HEK293 (cell line): ENCODE data around the gene TECR.

Source experiments
- BCL11A ChIP-seq: fragments of 450-650 bp; formaldehyde crosslinking; IDR thresholded peaks from 2 replicates; pipeline ENCODE4 v1.5.1; 2016; ENCODE audit warnings: low read depth, missing biosample characterization, missing genetic modification characterization
- FEZF1 ChIP-seq: fragments of 450-650 bp; formaldehyde crosslinking; IDR thresholded peaks from 2 replicates; pipeline ENCODE4 v1.5.1; 2016; ENCODE audit warnings: missing biosample characterization, missing genetic modification characterization
- GLI4 ChIP-seq: fragments of 450-650 bp; formaldehyde crosslinking; IDR thresholded peaks from 2 replicates; pipeline ENCODE4 v1.5.1; 2016; ENCODE audit warnings: missing biosample characterization, missing genetic modification characterization
- MYNN ChIP-seq: fragments of 450-650 bp; formaldehyde crosslinking; IDR thresholded peaks from 2 replicates; pipeline ENCODE4 v1.5.1; 2016; ENCODE audit warnings: missing biosample characterization, missing genetic modification characterization, borderline replicate concordance
- OSR2 ChIP-seq: fragments of 450-650 bp; formaldehyde crosslinking; IDR thresholded peaks from 2 replicates; pipeline ENCODE4 v1.5.1; 2016; ENCODE audit warnings: missing biosample characterization, missing genetic modification characterization
- OVOL3 ChIP-seq: fragments of 450-650 bp; formaldehyde crosslinking; IDR thresholded peaks from 2 replicates; pipeline ENCODE4 v1.5.1; 2016; ENCODE audit warnings: missing biosample characterization, missing genetic modification characterization
- REST ChIP-seq: fragments of 450-650 bp; formaldehyde crosslinking; IDR thresholded peaks from 2 replicates; pipeline ENCODE4 v1.5.1; 2016; ENCODE audit warnings: missing biosample characterization, missing genetic modification characterization
- SCRT2 ChIP-seq: fragments of 450-650 bp; formaldehyde crosslinking; IDR thresholded peaks from 2 replicates; pipeline ENCODE4 v1.5.1; 2016; ENCODE audit warnings: missing biosample characterization, missing genetic modification characterization
- YY2 ChIP-seq: fragments of 450-650 bp; formaldehyde crosslinking; IDR thresholded peaks from 2 replicates; pipeline ENCODE4 v1.5.1; 2016; ENCODE audit warnings: missing biosample characterization, missing genetic modification characterization
- ZBTB20 ChIP-seq: fragments of 450-650 bp; formaldehyde crosslinking; IDR thresholded peaks from 2 replicates; pipeline ENCODE4 v1.5.1; 2016; ENCODE audit warnings: missing biosample characterization, missing genetic modification characterization
- ZFP41 ChIP-seq: fragments of 450-650 bp; formaldehyde crosslinking; IDR thresholded peaks from 2 replicates; pipeline ENCODE4 v1.5.1; 2016; ENCODE audit warnings: missing biosample characterization, missing genetic modification characterization, borderline replicate concordance
- ZIC2 ChIP-seq: fragments of 450-650 bp; formaldehyde crosslinking; IDR thresholded peaks from 2 replicates; pipeline ENCODE4 v1.5.1; 2016; ENCODE audit warnings: missing biosample characterization, missing genetic modification characterization
- ZNF133 ChIP-seq: fragments of 450-650 bp; formaldehyde crosslinking; IDR thresholded peaks from 2 replicates; pipeline ENCODE4 v1.5.1; 2016; ENCODE audit warnings: missing biosample characterization, missing genetic modification characterization
- ZNF155 ChIP-seq: fragments of 450-650 bp; formaldehyde crosslinking; IDR thresholded peaks from 2 replicates; pipeline ENCODE4 v1.5.1; 2016; ENCODE audit warnings: missing biosample characterization, missing genetic modification characterization
- ZNF19 ChIP-seq: fragments of 450-650 bp; formaldehyde crosslinking; IDR thresholded peaks from 2 replicates; pipeline ENCODE4; 2016; ENCODE audit warnings: missing biosample characterization, missing genetic modification characterization, low read depth
- ZNF214 ChIP-seq: fragments of 450-650 bp; formaldehyde crosslinking; IDR thresholded peaks from 2 replicates; pipeline ENCODE4 v1.5.1; 2017; ENCODE audit warnings: missing biosample characterization, mild to moderate bottlenecking, missing genetic modification characterization, borderline replicate concordance
- ZNF223 ChIP-seq: fragments of 450-650 bp; formaldehyde crosslinking; IDR thresholded peaks from 2 replicates; pipeline ENCODE4 v1.5.1; 2016; ENCODE audit warnings: missing biosample characterization, missing genetic modification characterization
- ZNF23 ChIP-seq: fragments of 450-650 bp; formaldehyde crosslinking; IDR thresholded peaks from 2 replicates; pipeline ENCODE4 v1.5.1; 2016; ENCODE audit warnings: missing biosample characterization, missing genetic modification characterization, borderline replicate concordance
- ZNF24 ChIP-seq: fragments of 450-650 bp; formaldehyde crosslinking; IDR thresholded peaks from 2 replicates; pipeline ENCODE4 v1.5.1; 2016; ENCODE audit warnings: missing biosample characterization, missing genetic modification characterization
- ZNF311 ChIP-seq: fragments of 450-650 bp; formaldehyde crosslinking; IDR thresholded peaks from 2 replicates; pipeline ENCODE4 v1.5.1; 2017; ENCODE audit warnings: missing biosample characterization, missing genetic modification characterization, borderline replicate concordance
- ZNF394 ChIP-seq: fragments of 450-650 bp; formaldehyde crosslinking; IDR thresholded peaks from 2 replicates; pipeline ENCODE4 v1.5.1; 2016; ENCODE audit warnings: missing biosample characterization, missing genetic modification characterization, mild to moderate bottlenecking, moderate library complexity, borderline replicate concordance
- ZNF473 ChIP-seq: fragments of 450-650 bp; formaldehyde crosslinking; IDR thresholded peaks from 2 replicates; pipeline ENCODE4 v1.5.1; 2017; ENCODE audit warnings: missing biosample characterization, missing genetic modification characterization
- ZNF561 ChIP-seq: fragments of 450-650 bp; IDR thresholded peaks from 2 replicates; pipeline ENCODE4 v1.5.1; 2018; ENCODE audit warnings: missing biosample characterization, missing genetic modification characterization, borderline replicate concordance
- ZNF626 ChIP-seq: fragments of 450-650 bp; sonication (Bioruptor Pico); formaldehyde crosslinking; IDR thresholded peaks from 2 replicates; pipeline ENCODE4 v1.5.1; 2018; ENCODE audit warnings: missing biosample characterization, missing genetic modification characterization, inconsistent platforms
- ZNF645 ChIP-seq: fragments of 450-650 bp; formaldehyde crosslinking; IDR thresholded peaks from 2 replicates; pipeline ENCODE4; 2016; ENCODE audit warnings: missing biosample characterization, missing genetic modification characterization
- ZNF660 ChIP-seq: fragments of 450-650 bp; IDR thresholded peaks from 2 replicates; pipeline ENCODE4 v1.5.1; 2018; ENCODE audit warnings: missing biosample characterization, mild to moderate bottlenecking, missing genetic modification characterization
- ZNF777 ChIP-seq: fragments of 450-650 bp; formaldehyde crosslinking; IDR thresholded peaks from 2 replicates; pipeline ENCODE4 v1.5.1; 2017; ENCODE audit warnings: missing biosample characterization, missing genetic modification characterization, borderline replicate concordance
- ZNF837 ChIP-seq: fragments of 450-650 bp; formaldehyde crosslinking; IDR thresholded peaks from 2 replicates; pipeline ENCODE4 v1.5.1; 2016; ENCODE audit warnings: missing biosample characterization, missing genetic modification characterization
- ZSCAN30 ChIP-seq: fragments of 450-650 bp; IDR thresholded peaks from 2 replicates; pipeline ENCODE4 v1.5.1; 2018; ENCODE audit warnings: missing biosample characterization, mild to moderate bottlenecking, missing genetic modification characterization, moderate library complexity
- TF ChIP-seq, protein P1 (sequence below): fragments of 450-650 bp; formaldehyde crosslinking; IDR thresholded peaks from 2 replicates; pipeline ENCODE4 v1.5.1; 2016; ENCODE audit warnings: missing biosample characterization, missing genetic modification characterization
- TF ChIP-seq, protein P2 (sequence below): fragments of 450-650 bp; IDR thresholded peaks from 2 replicates; pipeline ENCODE4 v1.5.1; 2018; ENCODE audit warnings: missing biosample characterization, mild to moderate bottlenecking, missing genetic modification characterization
- TF ChIP-seq, protein P3 (sequence below): fragments of 450-650 bp; formaldehyde crosslinking; IDR thresholded peaks from 2 replicates; pipeline ENCODE4 v1.5.1; 2016; ENCODE audit warnings: missing biosample characterization, missing genetic modification characterization

Gene TECR

GRCh38 chr19:14517840-14518505 is 11.4 kb upstream of the TECR start, which contains the start of gene DNAJB1 (continued):
- TF ChIP-seq REST (tag by site-specific recombination), result peak; percentile 45
- TF ChIP-seq OSR2 (tag by site-specific recombination), result no peak
- no peak for TF ChIP-seq ZNF837 (tag by site-specific recombination)
- TF ChIP-seq ZNF626 (tag by site-specific recombination), result no peak
- no peak for TF ChIP-seq MYNN
- TF ChIP-seq ZIC2 (tag by site-specific recombination), result no peak
- peak; percentile 63; the same call in 1 of the 2 replicates for TF ChIP-seq ZNF394
- TF ChIP-seq YY2 (tag by site-specific recombination), result no peak
- TF ChIP-seq SCRT2 (tag by site-specific recombination), result no peak
- peak; percentile 63; the same call in 1 of the 2 replicates for TF ChIP-seq OVOL3 (tag by site-specific recombination)
- peak; percentile 42; the same call in 1 of the 2 replicates for TF ChIP-seq ZNF133 (tag by site-specific recombination)
- TF ChIP-seq ZFP41 (tag by site-specific recombination), result no peak
- TF ChIP-seq ZNF155 (tag by site-specific recombination), result no peak
- no peak for TF ChIP-seq ZNF473 (tag by site-specific recombination)
- TF ChIP-seq, protein P1, sequence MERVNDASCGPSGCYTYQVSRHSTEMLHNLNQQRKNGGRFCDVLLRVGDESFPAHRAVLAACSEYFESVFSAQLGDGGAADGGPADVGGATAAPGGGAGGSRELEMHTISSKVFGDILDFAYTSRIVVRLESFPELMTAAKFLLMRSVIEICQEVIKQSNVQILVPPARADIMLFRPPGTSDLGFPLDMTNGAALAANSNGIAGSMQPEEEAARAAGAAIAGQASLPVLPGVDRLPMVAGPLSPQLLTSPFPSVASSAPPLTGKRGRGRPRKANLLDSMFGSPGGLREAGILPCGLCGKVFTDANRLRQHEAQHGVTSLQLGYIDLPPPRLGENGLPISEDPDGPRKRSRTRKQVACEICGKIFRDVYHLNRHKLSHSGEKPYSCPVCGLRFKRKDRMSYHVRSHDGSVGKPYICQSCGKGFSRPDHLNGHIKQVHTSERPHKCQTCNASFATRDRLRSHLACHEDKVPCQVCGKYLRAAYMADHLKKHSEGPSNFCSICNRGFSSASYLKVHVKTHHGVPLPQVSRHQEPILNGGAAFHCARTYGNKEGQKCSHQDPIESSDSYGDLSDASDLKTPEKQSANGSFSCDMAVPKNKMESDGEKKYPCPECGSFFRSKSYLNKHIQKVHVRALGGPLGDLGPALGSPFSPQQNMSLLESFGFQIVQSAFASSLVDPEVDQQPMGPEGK, result peak; percentile 61
- no peak for TF ChIP-seq BCL11A
- no peak for TF ChIP-seq ZNF24 (tag by site-specific recombination)
- no peak for TF ChIP-seq ZNF223
- TF ChIP-seq, protein P2, sequence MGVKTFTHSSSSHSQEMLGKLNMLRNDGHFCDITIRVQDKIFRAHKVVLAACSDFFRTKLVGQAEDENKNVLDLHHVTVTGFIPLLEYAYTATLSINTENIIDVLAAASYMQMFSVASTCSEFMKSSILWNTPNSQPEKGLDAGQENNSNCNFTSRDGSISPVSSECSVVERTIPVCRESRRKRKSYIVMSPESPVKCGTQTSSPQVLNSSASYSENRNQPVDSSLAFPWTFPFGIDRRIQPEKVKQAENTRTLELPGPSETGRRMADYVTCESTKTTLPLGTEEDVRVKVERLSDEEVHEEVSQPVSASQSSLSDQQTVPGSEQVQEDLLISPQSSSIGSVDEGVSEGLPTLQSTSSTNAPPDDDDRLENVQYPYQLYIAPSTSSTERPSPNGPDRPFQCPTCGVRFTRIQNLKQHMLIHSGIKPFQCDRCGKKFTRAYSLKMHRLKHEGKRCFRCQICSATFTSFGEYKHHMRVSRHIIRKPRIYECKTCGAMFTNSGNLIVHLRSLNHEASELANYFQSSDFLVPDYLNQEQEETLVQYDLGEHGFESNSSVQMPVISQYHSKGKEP (tag by site-specific recombination), result peak; percentile 13; the same call in 1 of the 2 replicates
- TF ChIP-seq ZNF23 (tag by site-specific recombination), result no peak
- TF ChIP-seq FEZF1 (tag by site-specific recombination), result peak; percentile 24; the same call in 1 of the 2 replicates
- no peak for TF ChIP-seq ZNF645 (tag by site-specific recombination)
- TF ChIP-seq ZBTB20 (tag by site-specific recombination), result peak; percentile 8; the same call in 1 of the 2 replicates
- no peak for TF ChIP-seq ZNF777 (tag by site-specific recombination)
- TF ChIP-seq ZNF311 (tag by site-specific recombination), result no peak
- TF ChIP-seq, protein P3, sequence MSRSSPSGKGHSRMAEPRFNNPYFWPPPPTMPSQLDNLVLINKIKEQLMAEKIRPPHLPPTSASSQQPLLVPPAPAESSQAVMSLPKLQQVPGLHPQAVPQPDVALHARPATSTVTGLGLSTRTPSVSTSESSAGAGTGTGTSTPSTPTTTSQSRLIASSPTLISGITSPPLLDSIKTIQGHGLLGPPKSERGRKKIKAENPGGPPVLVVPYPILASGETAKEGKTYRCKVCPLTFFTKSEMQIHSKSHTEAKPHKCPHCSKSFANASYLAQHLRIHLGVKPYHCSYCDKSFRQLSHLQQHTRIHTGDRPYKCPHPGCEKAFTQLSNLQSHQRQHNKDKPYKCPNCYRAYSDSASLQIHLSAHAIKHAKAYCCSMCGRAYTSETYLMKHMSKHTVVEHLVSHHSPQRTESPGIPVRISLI (tag by site-specific recombination), result no peak
- TF ChIP-seq ZNF561 (tag by site-specific recombination), result peak; percentile 65; the same call in 1 of the 2 replicates
- TF ChIP-seq ZNF214 (tag by site-specific recombination), result no peak
- TF ChIP-seq ZNF660 (tag by site-specific recombination), result peak; percentile 8; the same call in 1 of the 2 replicates
- TF ChIP-seq ZNF19 (tag by site-specific recombination), result no peak
- TF ChIP-seq GLI4 (tag by site-specific recombination), result 0 out of 2 replicates have a peak, but pooled peaks have one; percentile 75
- peak; percentile 67; the same call in 1 of the 2 replicates for TF ChIP-seq ZSCAN30 (tag by site-specific recombination)
